HG03378 (cell line): ENCODE results near the gene MPIG6B.

Experiments used
- ATAC-seq: cut with Tn5 transposase; IDR thresholded peaks from one replicate; pipeline ENCODE4 v1.9.1; 2021; ENCODE audit warnings: mild to moderate bottlenecking, moderate library complexity; ENCODE audit not compliant: unreplicated experiment

MPIG6B gene

GRCh38 chr6:31765559-31765909 is 42.4 kb downstream of the MPIG6B start:
- no peak for ATAC-seq

DNA sequence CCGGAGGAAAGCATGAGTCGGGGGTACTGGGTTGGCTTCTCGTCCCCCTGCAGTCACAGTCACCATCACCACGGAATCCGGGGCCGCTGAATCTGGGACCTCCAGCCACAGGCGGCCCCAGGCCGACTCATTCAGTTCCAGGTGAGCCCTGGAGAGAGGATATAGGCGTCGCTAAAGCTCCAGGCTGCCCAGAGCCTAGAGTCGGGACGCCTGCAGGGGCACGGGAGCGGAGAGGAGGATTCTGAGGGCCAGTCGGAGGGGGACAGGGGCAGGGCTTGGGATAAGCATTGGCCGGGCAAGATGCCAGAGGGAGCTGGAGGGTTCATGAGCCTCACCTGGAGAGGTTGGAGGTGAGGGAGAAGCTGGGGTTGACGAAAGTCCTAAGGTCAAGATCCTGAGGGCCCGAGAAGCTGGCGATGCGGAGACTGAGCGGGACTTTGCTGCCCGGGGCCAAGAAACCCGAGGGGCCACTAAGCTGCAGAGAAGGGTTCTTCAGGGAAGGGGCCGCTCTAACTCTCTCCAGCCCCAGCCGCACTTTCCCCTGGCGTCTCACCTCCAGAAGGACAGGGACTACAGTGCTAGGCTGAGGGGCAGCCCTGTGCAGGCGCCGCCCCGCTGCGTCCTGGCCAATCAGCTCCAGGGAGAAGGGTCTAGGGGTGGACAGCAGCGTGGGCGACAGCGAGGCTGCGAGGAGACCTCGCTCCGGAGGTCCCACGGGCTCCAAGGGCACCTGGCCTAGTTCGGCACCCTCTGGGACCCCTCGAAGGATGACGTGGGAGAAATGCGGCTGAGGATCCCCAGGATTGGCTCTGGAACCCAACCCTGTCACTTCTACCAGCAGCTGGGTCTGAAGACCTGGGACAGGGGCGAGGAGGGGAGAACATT is 43.0 kb downstream of the MPIG6B start:
- no peak for ATAC-seq

DNA sequence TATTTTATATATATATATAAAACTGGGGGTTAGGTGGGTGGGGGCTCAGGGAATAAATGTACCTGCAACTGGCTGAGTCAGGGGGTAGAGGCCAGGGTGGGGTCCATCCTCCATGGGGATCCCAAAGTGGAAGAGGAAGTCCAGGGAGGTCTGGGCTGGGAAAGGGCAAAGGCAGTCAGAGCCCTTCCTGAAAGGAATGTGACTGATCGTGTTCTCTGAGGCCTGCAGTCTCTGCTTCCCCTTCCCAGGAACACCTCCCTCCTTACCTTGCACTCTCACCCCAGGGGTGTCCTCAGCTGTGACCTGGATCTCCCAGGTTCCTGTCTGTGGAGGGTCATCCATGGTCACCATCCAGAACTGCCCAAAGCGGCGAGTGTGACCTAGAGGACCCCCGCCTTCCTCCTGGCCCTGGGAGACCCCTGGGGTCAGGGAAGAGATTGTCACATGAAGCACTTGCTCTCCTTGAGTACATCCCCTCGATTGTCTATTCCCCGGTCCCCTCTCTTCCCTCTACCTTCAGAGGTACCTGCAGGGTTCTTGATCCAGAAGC is 44.0 kb downstream of the MPIG6B start:
- no peak for ATAC-seq

GRCh38 chr6:31768363-31769257 is 45.4 kb downstream of the MPIG6B start:
- ATAC-seq, result no peak

DNA sequence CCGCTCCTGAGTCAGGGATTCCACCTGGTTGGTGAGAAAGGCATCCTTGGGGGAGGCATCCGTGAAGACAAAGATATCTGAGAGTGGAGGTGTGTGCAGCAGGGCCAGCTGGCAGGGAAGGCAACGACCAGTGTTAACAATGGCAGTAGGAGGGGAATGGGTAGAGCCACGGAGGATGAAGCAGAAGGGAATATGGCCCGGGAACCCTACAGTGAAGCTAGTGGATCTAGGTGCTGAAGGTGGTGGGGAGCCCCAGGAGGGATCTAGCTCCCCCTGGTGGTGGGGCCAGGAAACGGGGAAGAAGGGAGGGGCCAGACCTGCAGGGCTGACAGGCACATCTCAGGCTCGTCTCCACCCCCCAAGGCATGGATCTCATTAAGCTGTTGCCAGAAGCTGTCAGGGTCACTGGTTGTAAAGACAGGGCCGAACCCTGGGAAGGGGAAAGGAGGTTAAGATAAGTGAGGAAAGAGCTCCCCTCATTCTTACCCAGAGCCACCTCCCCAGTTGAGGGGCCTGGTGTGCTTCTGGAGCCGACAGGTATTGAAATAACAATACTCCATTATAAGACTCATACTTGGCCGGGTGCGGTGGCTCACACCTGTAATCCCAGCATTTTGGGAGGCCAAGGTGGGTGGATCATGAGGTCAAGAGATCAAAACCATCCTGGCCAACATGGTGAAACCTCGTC is 46.7 kb downstream of the MPIG6B start:
- ATAC-seq, result no peak

GRCh38 chr6:31770860-31771259 is 47.7 kb downstream of the MPIG6B start:
- no peak for ATAC-seq

DNA sequence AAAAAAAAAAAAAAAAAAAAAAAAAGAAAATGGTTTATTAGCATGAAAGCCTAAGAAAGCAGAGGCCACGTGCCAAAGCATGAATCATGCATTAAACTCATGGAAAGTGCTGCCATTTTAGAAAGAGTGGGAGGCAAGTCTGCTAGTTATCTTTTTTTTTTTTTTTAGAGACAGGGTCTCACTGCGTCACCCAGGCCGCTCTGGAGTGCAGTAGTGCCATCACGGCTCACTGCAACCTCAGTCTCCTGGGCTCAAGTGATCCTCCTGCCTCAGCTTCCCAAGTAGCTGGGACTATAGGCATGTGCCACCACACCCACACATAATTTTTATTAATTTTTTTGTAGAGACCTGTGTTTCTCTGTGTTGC is 48.8 kb downstream of the MPIG6B start:
- ATAC-seq, result no peak

DNA sequence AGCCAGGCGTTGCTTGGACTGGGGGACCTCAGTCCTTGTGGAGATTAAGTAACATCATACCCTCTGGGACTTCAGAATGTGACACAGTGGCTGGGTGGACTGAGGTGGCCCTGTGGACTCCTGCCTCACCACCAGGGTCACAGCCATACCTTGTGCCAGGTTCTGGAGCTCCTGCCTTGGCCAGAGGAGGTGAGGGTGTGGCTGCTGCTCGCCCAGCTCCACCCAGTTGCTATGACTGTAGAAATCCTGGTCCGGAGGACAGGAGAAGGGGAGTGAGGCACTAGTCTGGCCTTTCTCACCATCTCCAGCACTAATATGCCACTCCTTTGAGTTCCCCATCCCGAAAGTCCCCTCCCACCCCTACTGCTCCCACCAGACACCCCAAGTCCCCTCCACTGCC is 52.0 kb downstream of the MPIG6B start:
- no peak for ATAC-seq

GRCh38 chr6:31775633-31776484 is 52.7 kb downstream of the MPIG6B start:
- no peak for ATAC-seq
